Dendritic cell treated with granulocyte-macrophage colony-stimulating factor and Interleukin-4, amounts not matched to agents 40 ng/mL and 50 ng/mL, for 4 days (primary cell): ENCODE results near the gene ZMYND8.
"Not testable (repeated sequence)": the region's sequence is repeated elsewhere in the genome, so short reads cannot be mapped to it uniquely, and the experiment has no call there.

Source experiments
- H3K27ac Mint-ChIP-seq: one replicate; pipeline ENCODE4 v1.8.0; 2022; ENCODE audit warnings: mild to moderate bottlenecking, mixed read lengths
- H3K27me3 Mint-ChIP-seq: one replicate; pipeline ENCODE4 v1.8.0; 2022; ENCODE audit warnings: mild to moderate bottlenecking, mixed read lengths
- H3K36me3 Mint-ChIP-seq: one replicate; pipeline ENCODE4 v1.8.0; 2022; ENCODE audit warnings: low read depth, mixed read lengths
- H3K4me1 Mint-ChIP-seq: one replicate; pipeline ENCODE4 v1.8.0; 2022; ENCODE audit warnings: low read depth, mixed read lengths
- H3K4me3 Mint-ChIP-seq: one replicate; pipeline ENCODE4 v1.8.0; 2022; ENCODE audit warnings: mild to moderate bottlenecking, moderate library complexity, mixed read lengths
- H3K9me3 Mint-ChIP-seq: one replicate; pipeline ENCODE4 v1.8.0; 2022; ENCODE audit warnings: mixed read lengths
- intact Hi-C: fragments of 100-400 bp; cut with micrococcal nuclease; formaldehyde crosslinking; loops from one replicate; pipeline ENCODE4 v1.15.0; 2022

ZMYND8 gene

DNA sequence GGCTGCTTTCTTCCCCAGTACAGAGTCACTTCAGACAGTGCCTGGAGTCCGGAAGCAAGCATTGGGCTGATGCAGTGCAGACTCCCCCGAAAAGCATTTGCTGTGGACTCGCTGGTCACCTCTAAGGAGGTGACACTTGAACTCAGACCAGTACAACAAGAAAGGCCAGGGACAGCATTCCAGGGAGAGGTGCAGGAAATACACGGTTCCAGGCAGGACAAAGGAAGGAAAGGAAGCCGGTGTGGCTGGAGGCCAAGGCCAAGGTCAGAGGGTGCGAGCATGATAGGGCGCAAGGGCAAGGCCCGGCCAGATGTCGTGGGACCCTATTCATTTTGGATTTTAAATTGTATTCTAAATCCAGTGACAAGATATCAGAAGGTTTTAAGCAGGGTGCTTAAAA is 160.9 kb downstream of the ZMYND8 start:
- Mint-ChIP-seq H3K27ac (no peak overlapping the region), H3K4me1 (no peaks in the 10 kb centered on the region), H3K4me3 (no peak overlapping the region), H3K9me3 (no peaks in the 10 kb centered on the region), H3K36me3 (no peaks in the 10 kb centered on the region), H3K27me3 (peaks cover 2% of the 10 kb centered on the region)
- intact Hi-C loops: loop anchor here (5.0 kb wide), 1 partner anchor 187 kb away; no protein-coding TSS in a partner anchor

DNA sequence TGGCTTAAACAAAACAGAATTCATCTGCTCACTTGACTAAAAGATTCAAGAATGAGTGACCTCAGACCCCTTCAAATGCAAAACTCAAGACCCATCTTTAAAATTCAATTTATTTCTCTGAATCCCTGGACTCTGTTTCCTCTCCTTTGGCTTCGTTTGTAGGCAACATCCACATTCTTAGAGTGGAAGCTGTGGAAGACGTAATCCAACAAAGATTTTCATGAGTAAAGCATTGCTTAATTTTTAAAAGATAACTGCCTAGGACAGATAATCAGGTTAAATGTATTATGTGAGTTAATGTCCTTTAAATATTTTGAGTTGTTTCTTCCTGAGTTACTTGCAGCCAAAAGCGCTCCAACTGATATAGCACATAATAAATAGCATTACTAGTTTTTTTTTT is 164.5 kb downstream of the ZMYND8 start:
- H3K27ac Mint-ChIP-seq: no peak overlapping the region
- no peaks in the 10 kb centered on the region for H3K4me1 Mint-ChIP-seq
- peaks cover 19% of the 10 kb centered on the region for H3K27me3 Mint-ChIP-seq
- no peaks in the 10 kb centered on the region for H3K36me3 Mint-ChIP-seq
- H3K4me3 Mint-ChIP-seq: no peak overlapping the region
- H3K9me3 Mint-ChIP-seq: no peaks in the 10 kb centered on the region
- intact Hi-C loops: no loop called here

GRCh38 chr20:47191074-47191673 is 165.3 kb downstream of the ZMYND8 start:
- Mint-ChIP-seq H3K9me3 (no peaks in the 10 kb centered on the region), H3K4me3 (no peak overlapping the region), H3K27me3 (peaks cover 19% of the 10 kb centered on the region), H3K27ac (no peak overlapping the region), H3K4me1 (no peaks in the 10 kb centered on the region), H3K36me3 (no peaks in the 10 kb centered on the region)
- intact Hi-C loops: no loop called here

- H3K27ac Mint-ChIP-seq: no peak overlapping the region
- H3K9me3 Mint-ChIP-seq: no peaks in the 10 kb centered on the region
- no peak overlapping the region for H3K4me3 Mint-ChIP-seq
- intact Hi-C loops: no loop called here
- H3K27me3 Mint-ChIP-seq: peaks cover 19% of the 10 kb centered on the region
- no peaks in the 10 kb centered on the region for H3K36me3 Mint-ChIP-seq
- no peaks in the 10 kb centered on the region for H3K4me1 Mint-ChIP-seq
Measured at GRCh38 chr20:47189060-47189459, 167.4 kb downstream of the ZMYND8 start.

DNA sequence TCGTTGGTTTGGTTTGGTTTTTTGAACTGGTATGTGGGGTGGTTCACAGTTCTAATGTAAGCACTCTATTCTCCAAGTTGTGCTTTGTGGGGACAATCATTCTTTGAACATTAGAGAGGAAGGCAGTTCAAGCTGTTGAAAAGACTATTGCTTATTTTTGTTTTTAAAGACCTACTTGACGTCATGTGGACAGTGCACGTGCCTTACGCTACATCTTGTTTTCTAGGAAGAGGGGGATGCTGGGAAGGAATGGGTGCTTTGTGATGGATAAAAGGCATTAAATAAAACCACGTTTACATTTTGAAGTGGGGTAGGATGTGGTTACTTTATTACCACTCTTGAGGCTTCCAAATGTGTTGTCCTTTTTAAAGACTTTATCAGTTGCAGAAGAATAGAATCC is 168.0 kb downstream of the ZMYND8 start:
- H3K27ac Mint-ChIP-seq: no peak overlapping the region
- H3K27me3 Mint-ChIP-seq: peaks cover 24% of the 10 kb centered on the region
- H3K4me3 Mint-ChIP-seq: no peak overlapping the region
- no peaks in the 10 kb centered on the region for H3K9me3 Mint-ChIP-seq
- H3K36me3 Mint-ChIP-seq: no peaks in the 10 kb centered on the region
- intact Hi-C loops: no loop called here
- no peaks in the 10 kb centered on the region for H3K4me1 Mint-ChIP-seq

DNA sequence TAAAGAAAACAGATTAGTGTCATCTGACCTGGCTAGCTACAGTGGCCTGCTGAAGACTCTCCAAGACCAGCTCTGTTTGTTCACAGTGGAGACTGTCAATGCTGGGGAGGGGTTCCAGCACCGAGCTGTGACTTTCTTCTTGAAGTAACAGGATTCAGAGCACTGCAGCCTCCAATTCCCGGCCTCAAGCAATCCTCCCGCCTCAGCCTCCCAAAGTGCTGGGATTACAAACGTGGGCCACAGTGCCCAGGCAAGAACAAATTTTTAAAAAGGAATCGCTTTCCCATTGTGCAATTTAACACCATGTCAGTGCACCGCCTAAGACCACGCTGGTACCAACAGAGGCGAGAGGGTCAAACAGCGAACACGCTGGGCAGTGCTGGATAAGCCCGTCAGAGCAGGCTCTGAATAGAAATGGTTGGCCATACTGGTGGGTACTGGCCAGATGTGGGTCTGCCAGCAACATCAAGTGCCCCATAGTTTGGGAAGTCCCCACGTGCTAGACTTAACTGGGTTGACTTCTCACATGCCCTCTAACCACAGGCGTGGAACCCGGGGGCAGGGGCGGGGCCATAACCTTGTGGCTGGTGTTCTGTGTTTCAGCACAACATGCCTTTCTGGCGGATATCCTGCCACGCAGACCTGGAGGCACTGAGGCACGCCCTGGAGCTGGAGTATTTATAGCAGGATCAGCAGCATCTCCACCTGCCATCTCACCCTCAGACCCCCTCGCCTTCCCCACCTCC is 168.9 kb downstream of the ZMYND8 start:
- Mint-ChIP-seq H3K36me3 (no peaks in the 10 kb centered on the region), H3K27me3 (peaks cover 25% of the 10 kb centered on the region), H3K9me3 (no peaks in the 10 kb centered on the region), H3K4me1 (no peaks in the 10 kb centered on the region), H3K27ac (no peak overlapping the region), H3K4me3 (no peak overlapping the region)
- intact Hi-C loops: no loop called here

DNA sequence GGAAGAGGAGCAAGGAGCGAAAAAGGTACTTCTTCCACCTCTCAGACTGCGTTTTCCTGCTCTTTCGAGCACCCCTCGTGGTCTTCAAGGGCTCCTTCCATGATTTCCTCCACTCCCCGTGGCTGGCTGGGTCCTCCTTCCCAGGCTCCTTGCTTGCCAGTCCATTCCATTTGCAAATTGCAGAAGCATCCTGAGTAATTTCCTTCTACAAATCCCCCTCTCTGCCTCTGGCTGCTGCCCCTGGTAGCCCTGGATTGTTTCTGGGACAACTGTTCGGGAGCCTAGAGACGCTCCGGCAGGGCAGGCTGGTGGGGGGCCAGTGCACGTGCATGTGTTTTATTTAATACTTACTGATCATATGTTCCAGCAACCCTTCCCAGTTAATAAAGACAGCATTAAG is 173.1 kb downstream of the ZMYND8 start:
- no peaks in the 10 kb centered on the region for H3K4me1 Mint-ChIP-seq
- intact Hi-C loops: no loop called here
- no peak overlapping the region for H3K4me3 Mint-ChIP-seq
- H3K36me3 Mint-ChIP-seq: no peaks in the 10 kb centered on the region
- no peak overlapping the region for H3K27ac Mint-ChIP-seq
- no peaks in the 10 kb centered on the region for H3K9me3 Mint-ChIP-seq
- H3K27me3 Mint-ChIP-seq: peaks cover 14% of the 10 kb centered on the region

- H3K9me3 Mint-ChIP-seq: no peaks in the 10 kb centered on the region
- no peaks in the 10 kb centered on the region for H3K36me3 Mint-ChIP-seq
- H3K4me3 Mint-ChIP-seq: no peak overlapping the region
- H3K27me3 Mint-ChIP-seq: peaks cover 8% of the 10 kb centered on the region
- H3K27ac Mint-ChIP-seq: no peak overlapping the region
- intact Hi-C loops: no loop called here
- no peaks in the 10 kb centered on the region for H3K4me1 Mint-ChIP-seq
Measured at GRCh38 chr20:47181056-47181862, 175.2 kb downstream of the ZMYND8 start.

DNA sequence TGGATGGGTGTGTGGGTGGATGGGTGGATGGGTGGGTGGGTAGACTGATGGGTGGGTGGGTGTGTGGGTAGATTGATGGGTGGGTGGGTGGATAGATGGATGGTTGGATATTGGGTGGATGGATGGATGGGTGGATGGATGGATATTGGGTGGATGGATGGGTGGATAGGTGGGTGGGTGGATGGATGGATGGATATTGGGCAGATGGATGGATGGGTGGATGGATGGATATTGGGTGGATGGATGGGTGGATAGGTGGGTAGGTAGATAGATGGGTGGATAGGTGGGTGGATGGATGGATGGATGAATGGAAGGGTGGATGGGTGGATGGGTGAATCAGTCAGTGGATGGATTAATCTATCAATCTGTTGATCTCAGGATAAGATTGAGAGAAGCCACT is 177.2 kb downstream of the ZMYND8 start:
- intact Hi-C loops: no loop called here

DNA sequence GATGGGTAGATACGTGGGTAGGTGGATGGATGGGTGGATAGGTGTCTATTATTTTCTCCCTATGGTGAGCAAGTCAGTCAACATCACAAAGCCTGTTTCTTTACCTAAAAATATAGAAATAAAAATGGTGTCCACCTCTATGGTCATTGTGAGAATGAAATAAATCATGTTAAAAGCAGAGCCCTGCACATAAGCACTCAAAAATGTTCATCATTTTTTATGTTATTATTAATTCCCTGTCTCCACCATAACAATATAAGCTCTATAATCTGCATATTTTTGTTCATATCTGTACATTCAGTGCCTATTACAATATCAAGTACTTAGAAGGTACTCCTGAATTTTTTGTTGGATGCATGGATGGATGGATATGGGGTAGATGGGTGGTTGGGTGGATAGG is 177.6 kb downstream of the ZMYND8 start:
- intact Hi-C loops: no loop called here
- H3K4me3 Mint-ChIP-seq: no peak overlapping the region
- no peaks in the 10 kb centered on the region for H3K9me3 Mint-ChIP-seq
- H3K36me3 Mint-ChIP-seq: no peaks in the 10 kb centered on the region
- no peak overlapping the region for H3K27ac Mint-ChIP-seq
- peaks cover 16% of the 10 kb centered on the region for H3K27me3 Mint-ChIP-seq
- H3K4me1 Mint-ChIP-seq: no peaks in the 10 kb centered on the region

More for the DNA sequence above, 177.2 kb downstream of the ZMYND8 start:
- Mint-ChIP-seq H3K4me3 (no peak overlapping the region), H3K9me3 (no peaks in the 10 kb centered on the region), H3K36me3 (no peaks in the 10 kb centered on the region), H3K4me1 (no peaks in the 10 kb centered on the region), H3K27ac (no peak overlapping the region), H3K27me3 (peaks cover 17% of the 10 kb centered on the region)

DNA sequence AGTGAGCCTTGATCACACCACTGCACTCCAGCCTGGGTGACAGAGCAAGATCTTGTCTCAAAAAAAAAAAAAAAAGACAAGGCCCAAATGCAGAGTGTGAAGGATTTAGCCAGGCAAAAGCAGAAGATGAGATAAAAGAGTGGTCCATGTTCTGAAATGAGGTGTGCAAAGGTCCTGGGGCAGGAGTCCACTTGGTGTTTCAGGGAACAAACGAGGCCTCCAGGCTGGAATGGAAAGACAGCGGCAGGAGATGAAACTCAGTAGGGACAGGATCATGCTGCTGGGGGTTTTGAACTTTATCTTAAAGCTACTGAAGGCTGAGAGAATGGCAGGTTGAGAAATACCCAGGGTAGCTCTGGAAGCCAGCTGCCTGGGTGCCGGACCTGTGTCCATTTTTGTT is 178.2 kb downstream of the ZMYND8 start:
- H3K9me3 Mint-ChIP-seq: no peaks in the 10 kb centered on the region
- H3K27ac Mint-ChIP-seq: no peak overlapping the region
- no peaks in the 10 kb centered on the region for H3K36me3 Mint-ChIP-seq
- intact Hi-C loops: no loop called here
- H3K27me3 Mint-ChIP-seq: peaks cover 10% of the 10 kb centered on the region
- no peaks in the 10 kb centered on the region for H3K4me1 Mint-ChIP-seq
- no peak overlapping the region for H3K4me3 Mint-ChIP-seq

DNA sequence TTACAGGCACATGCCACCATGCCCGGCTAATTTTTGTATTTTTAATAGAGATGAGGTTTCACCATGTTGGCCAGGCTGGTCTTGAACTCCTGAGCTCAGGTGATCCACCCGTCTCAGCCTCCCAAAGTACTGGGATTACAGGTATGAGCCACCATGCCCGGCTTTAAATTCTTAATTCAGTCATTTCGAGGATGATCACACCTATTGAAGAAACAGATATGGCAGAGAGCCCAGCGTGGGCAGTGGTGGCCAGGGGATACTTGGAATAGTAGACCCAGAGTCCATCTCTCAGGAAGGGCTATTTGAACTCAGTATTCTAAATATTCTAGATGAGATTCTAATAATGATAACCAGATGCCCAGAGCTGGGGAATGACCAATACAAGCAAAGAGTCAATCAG is 180.3 kb downstream of the ZMYND8 start:
- intact Hi-C loops, H3K4me3 Mint-ChIP-seq, H3K36me3 Mint-ChIP-seq, H3K4me1 Mint-ChIP-seq, H3K27ac Mint-ChIP-seq, H3K9me3 Mint-ChIP-seq: not testable (repeated sequence)
- peaks cover 11% of the 10 kb centered on the region for H3K27me3 Mint-ChIP-seq

DNA sequence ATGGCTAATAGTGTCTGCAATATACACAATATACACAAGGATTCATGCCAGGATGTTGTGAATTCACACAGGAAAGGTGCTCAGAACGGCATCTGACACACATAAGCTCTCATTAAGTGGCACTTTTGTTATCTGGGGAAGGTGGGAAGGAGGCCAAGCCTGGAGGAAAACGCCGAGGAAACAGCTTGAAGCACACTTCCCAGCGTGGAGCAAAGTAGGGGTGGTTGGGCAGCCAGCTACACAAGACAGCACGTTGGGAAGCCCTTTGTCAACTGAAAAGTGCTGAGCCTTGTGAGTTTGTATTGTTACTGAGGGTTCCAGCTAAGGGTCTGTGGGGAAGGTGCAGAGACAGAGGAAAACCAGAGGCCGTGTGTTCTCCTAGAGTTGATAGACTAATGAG is 181.0 kb downstream of the ZMYND8 start:
- Mint-ChIP-seq H3K36me3 (no peaks in the 10 kb centered on the region), H3K9me3 (no peaks in the 10 kb centered on the region), H3K4me3 (no peak overlapping the region), H3K27ac (no peak overlapping the region), H3K27me3 (peaks cover 18% of the 10 kb centered on the region), H3K4me1 (no peaks in the 10 kb centered on the region)
- intact Hi-C loops: no loop called here

DNA sequence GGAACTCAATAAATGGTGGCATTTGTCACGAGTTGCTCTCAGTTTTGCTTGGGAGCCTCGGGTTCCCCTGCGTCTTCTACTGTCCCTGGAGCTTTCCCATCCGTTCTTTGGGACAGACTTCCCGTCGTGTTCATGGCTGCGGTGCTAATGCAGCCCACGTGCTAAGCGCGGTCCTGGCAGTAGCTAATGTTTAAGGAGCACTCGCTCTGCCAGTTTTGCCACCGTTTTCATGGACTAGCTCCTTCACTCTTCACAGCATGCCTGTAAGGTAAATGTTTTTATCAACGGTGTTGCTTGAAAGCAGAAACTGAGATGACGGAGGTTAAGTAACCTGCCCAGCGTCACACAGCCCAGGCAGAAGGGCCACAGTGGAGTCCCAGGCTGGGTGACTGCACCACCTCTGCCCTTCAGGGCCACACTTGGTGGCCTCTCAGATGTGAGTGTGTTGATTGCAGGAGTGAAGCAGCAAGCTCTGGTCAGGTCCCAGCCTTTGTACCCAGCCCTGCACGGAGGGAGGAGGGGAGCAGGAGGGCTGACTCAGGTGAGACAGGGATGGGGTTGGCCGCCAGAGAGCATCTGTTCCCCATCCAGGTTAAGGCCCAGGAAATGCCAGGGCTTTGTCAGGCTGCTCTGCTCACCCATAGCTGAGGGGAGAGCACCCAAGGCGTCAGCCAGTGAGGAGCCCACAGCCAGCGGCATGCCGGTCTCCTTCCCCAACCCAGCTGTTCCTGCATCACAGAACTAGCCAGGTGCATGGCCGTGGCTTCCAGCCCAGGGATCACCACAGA is 181.8 kb downstream of the ZMYND8 start:
- no peaks in the 10 kb centered on the region for H3K36me3 Mint-ChIP-seq
- H3K4me3 Mint-ChIP-seq: no peak overlapping the region
- H3K27ac Mint-ChIP-seq: no peak overlapping the region
- no peaks in the 10 kb centered on the region for H3K9me3 Mint-ChIP-seq
- peaks cover 19% of the 10 kb centered on the region for H3K27me3 Mint-ChIP-seq
- H3K4me1 Mint-ChIP-seq: no peaks in the 10 kb centered on the region
- intact Hi-C loops: no loop called here
